HG03095 (cell line): Measurements from ENCODE around the gene TFAM.

Source experiments
- ATAC-seq: cut with Tn5 transposase; IDR thresholded peaks from one replicate; pipeline ENCODE4 v1.9.1; 2021; ENCODE audit warnings: moderate library complexity; ENCODE audit not compliant: unreplicated experiment

The TFAM gene

GRCh38 chr10:58384999-58385783 is at the start of gene TFAM:
TFAM (plus strand) TSS chr10:58385410; CDS start chr10:58385548, 138 bp downstream.
- peak; percentile 92 for ATAC-seq

- ATAC-seq = no peak
These were observed 49.0 kb upstream of the TFAM start for GRCh38 chr10:58336242-58336641.

DNA sequence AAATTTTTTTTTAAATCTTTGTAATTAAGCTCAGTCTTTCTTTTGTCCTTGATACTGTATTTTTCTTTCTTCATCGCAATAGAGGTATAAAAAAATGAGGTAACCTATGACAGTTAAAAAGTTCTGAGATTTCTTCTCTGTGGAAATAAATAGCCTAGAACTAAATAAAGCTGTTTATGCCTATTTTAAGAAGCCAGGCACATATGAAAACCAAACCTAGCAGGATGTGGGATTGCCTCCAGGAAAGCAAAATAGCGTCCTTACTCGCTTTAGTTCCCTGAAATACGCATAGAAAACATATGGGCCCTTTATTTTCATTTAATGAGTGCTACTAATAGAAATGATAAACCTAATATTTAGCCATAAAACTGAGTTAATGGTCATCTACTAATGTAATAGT is 43.8 kb upstream of the TFAM start:
- no peak for ATAC-seq

DNA sequence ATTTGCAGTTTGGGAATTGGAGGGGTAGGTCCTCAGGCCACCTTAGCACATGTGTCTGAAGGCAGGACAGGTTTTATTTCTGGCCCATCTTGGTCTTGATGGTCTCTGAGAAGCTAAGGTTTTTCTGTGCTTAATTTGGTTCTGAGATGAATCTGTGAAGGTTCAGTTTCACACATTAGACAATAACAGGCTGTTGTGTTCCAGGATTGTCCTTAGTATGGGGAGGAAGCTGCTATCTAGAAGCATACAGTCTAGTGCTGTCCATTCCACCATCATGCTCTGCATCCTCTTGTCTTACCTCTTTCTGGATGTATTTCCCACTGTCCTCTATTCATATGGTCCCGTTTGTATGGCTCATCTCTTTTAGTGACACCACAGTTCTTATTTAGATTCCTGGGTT is 43.3 kb upstream of the TFAM start:
- peak; percentile 48 for ATAC-seq

DNA sequence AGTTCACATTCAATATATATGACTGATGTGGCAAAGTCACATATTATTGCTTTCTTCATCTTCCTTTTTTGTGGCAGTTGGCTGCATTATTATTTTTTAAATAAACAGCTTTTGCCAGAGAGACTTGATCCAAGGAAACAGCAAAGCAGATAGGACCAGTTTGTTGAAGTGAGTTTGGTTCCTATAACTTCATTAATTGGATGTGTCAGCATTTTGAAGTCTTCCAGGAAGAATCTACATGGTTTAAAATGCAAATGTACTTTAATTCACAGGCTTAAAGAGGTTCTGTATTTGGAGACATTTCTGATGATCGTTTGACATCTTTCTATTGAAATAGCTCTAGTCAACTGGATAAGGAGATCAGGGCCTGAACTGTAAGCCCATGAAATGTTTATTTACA is 37.2 kb upstream of the TFAM start:
- no peak for ATAC-seq

DNA sequence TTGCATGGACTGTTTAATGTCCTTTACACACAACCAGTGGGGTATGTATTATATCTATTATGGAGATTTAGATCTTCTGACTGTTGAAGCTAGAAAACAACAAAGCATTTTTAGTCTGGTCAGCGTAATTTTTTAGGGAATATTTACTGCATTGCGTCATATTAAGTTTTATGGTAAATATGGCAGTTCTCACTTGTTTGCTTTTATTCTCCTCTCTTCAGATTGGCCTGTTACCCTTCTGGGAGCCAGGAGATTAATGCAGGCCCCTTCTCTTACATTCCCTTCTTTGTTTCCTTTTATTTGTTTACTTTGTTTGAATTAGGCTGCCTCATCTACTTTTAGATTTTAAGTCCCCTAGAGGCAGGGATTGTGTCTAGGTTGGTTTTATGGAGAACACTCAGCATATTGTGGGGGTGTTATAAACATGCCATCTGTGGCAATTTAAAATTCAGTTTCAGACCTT is 36.6 kb upstream of the TFAM start:
- ATAC-seq = no peak

- ATAC-seq = no peak
These were observed 35.2 kb upstream of the TFAM start for GRCh38 chr10:58350023-58350422.

DNA sequence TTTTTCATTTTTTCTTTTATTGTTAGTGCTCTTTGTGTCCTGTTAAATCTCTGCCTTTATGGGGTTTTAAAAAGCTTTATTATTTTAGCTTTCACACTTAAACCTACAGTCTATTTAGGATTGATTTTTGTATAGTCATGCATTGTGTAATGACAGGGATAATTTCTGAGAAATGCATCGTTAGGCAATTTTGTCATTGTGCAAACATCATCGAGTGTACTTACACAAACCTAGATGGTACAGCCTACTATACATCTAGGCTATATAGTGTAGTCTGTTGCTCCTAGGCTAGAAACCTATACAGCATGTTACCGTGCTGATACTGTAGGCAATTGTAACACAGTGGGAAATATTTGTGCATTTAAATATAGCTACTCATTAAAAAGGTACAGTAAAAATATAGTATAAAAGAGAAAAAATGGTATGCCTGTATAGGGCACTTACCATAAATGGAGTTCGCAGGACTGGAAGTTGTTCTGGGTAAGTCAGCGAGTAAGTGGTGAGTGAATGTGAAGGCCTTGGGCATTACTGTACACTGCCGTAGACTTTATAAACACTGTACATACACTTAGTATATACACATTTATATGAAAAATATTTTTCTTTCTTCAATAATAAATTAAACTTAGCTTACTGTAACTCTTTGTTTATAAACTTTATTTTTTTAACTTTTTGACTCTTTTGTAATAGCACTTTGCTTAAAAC is 34.4 kb upstream of the TFAM start:
- no peak for ATAC-seq

DNA sequence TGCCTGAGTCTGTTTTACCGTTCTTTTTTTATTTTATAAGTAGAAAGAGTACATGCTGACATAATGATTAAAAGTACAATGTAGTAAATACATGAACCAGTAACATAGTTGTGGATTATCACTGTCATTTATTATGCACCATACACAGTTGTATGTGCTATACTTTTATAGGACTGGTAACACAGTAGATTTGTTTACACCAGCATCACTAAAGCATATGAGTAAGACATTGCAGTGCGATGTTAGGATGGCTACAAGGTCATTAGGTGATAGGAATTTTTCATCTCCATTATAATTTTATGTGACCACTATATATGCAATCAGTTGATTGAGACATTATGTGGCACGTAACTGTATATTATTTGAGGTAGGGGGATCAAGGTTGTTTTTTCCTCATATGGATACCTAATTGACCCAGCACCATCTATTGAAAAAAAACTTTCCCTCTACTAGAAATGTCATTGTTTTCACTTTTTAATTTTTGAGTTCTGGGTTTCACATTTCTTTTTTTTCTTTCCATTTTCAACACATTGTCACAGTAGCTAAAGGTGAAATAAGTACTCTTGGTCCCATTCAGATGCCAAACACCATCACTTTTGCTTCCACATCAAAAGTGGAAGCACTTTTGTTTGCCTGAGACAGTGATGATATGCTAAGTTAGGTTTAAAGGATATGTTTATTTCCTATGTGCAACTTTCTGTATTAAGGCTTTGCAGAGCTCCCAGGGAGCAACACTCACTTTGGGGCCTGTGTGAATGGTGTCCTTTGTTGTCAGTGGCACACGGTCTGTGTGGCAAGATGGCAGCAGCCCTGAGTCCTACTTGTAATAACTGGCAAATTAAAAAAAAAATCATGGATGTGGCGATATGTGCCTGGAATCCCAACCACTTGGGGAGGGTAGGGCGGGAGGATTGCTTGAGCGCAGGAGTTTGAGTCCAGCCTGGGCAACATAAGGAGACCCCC is 33.3 kb upstream of the TFAM start:
- ATAC-seq = no peak

- ATAC-seq = no peak
These were observed 32.1 kb upstream of the TFAM start for GRCh38 chr10:58352956-58353610.

GRCh38 chr10:58356756-58357155 is 28.5 kb upstream of the TFAM start:
- ATAC-seq = no peak

DNA sequence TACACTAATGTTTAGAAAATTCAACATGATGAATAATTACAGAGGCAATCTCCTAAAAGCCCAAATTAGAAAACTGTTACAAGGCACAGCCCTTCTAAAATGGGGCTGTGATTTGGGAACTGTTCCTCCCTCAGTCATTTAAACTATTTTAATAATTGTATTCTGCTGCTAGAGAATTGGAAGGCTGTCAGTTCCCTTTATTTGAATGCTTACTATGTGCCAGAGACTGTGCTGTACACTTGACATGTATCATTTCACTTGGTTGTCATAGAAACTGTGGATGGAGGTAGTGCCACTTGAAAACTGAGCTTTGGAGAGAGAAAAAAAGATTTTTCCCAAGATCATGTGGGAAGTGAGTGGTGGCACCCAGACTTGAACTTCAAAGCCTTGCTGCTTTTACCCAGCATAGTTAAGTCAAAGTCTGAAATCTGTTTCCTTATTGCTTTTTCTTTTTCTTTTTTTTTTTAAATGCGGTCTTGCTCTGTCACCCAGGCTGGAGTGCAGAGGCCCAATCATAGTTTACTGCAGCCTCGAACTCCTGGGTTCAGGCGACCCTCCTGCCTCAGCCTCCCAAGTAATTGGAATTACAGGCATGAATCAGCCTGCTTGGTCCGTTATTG is 26.8 kb upstream of the TFAM start:
- no peak for ATAC-seq

DNA sequence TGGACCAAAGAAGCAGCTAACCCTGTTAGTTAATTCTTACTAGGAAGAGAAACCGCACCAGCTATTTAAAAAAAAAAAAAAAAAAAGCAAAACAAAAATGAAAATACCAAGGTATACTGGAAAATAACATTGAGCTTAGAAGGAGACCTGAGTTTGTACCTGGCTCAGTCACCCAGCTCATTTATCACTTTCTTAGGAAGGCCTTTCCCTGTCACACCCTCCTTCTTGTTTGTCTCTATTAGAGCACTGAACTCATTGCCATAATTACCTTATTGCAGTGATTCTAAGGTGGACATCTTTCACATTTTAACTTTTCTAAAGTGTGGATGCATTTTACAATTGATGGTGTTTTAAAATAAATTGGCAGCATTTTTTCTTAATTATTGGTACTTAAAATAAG is 26.3 kb upstream of the TFAM start:
- ATAC-seq = no peak

DNA sequence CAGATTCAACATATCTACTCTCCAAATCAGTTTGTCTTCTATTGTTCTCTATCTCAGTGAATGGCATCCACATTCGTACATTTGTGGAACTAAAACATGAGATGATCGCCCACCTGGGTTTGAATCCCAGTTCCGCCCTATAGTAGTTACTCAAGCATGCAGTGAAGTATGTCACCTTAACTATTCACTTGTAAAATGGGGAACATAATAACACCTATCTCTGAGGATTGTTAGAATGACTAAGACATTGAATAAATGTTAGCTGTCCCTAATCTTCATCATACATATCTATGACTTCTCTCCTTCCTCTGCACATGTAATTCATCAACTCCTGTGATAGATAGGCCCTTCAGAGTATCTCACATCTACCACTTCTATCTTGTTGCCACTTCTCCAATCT is 25.7 kb upstream of the TFAM start:
- no peak for ATAC-seq

GRCh38 chr10:58360412-58361004 is 24.7 kb upstream of the TFAM start:
- no peak for ATAC-seq

DNA sequence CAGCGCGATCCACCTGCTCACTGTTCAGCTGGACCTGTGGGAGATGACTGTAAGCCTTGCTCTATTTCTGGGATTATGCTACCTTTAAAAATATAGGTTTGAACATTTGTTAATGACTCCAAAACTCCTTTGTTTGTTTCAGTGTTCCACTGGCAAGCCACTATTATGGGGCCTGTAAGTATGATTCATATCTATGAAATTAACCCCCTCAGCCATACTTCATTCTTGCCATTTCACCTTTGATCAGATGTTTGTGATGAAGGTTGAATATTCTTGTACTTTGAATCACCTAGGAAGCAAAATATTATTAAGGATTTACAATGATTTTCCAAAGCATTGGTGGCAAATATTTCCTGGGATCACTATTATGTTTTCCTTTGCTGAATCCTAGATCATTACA is 23.9 kb upstream of the TFAM start:
- no peak for ATAC-seq

DNA sequence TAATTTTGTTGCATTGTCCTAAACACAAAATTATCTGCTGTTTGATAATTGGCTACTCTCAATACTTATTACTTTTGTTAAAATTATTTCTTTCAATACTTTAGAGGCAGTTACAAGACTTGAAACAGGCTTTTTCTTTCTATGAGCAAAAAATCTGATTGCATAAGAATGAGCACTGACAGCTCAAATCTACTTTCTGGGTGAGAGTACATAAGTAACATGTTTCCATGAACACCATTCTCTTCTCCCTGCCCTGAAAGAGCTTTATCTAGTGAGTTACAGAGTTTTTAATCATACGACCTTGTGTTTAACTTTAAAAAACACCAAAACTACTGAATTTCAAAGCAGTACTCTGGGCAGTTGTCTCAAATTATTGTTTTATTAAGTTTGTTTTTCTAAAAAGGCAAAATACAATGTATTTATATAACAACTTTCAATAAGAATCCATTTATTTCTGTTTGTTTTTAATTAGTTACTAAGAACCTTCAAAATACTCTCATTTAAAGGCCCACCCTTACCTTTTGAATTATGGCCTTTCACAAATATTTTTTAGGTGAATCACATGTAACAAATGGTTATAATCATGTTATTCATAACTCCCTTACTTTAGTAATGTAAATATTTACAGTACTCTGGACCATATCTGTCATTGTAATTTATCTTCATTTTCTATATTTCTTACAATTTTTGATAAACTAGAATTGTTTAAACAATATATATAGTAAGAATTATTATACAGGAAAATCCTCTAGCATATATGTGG is 23.0 kb upstream of the TFAM start:
- ATAC-seq = no peak

- ATAC-seq = no peak
These were observed 18.1 kb upstream of the TFAM start for GRCh38 chr10:58367069-58367468.

DNA sequence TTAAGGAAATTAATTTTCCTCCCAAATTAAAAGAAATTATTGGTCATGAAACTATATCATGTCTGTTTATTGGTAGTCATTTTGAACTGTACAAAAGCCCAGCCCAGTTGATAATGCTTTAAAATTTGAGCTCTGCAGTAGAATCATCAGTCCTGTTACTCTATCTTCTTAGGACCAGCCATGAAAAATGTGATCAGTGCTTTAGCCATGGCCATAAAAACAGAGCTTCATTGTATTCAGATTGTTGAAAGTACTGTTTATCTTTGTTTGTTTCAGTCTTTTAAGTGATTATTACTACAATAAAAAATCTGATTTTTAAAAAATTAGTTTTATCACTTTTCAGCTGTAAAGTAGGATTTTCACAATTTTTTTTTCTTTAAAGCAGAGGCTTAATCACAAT is 13.7 kb upstream of the TFAM start:
- no peak for ATAC-seq
